GM12865 (cell line): ENCODE data around the gene MR1.

ENCODE experiments used
- DNase-seq: peaks from one replicate; pipeline ENCODE4 v3.0.0; 2010; ENCODE audit warnings: low read depth
- H3K4me3 ChIP-seq: 2 replicates; pipeline ENCODE4 v1.5.1; 2011; ENCODE audit warnings: mild to moderate bottlenecking, low read depth, low read length, control low read depth
- CTCF ChIP-seq: IDR thresholded peaks from 2 replicates; pipeline ENCODE4 v1.5.1; 2011; ENCODE audit warnings: low read length, control low read depth, low read depth, inconsistent platforms; ENCODE audit not compliant: insufficient read depth; ENCODE audit errors: missing control alignments

Gene MR1

GRCh38 chr1:181010789-181011188, 23.0 kb upstream of the MR1 start:
- no peak overlapping the region for H3K4me3 ChIP-seq
- no peak for DNase-seq
- TF ChIP-seq CTCF, result no peak

GRCh38 chr1:181011301-181012202, 22.2 kb upstream of the MR1 start:
- no peak overlapping the region for H3K4me3 ChIP-seq
- DNase-seq, result peak; percentile 32
- TF ChIP-seq CTCF, result no peak

DNA sequence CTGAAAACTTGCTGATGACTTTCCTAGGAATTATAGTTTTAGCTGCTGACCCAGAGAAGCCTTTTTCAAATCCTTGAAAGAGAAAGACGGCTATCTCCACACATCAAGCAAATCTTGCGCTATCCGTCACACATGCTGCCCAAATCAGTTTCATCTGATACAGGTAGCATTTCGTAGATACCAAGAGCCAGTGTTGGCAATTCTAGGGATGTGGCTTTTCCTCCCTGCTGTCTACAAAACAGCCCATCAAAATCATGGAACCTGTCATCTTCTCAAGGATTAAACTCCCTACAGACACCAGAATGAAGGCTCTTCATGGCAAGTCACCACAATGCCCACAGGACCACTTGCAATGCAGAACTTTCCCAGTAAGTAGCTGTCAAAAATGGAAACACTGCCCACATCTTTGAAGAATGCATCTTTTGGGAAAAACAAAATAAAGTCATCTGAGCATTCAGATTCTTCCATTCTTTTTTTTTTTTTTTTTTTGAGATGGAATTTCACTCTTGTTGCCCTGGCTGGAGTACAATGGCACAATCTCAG, 21.5 kb upstream of the MR1 start:
- no peak for DNase-seq
- H3K4me3 ChIP-seq, result no peak overlapping the region
- TF ChIP-seq CTCF, result no peak

- H3K4me3 ChIP-seq, result no peak overlapping the region
- no peak for DNase-seq
- TF ChIP-seq CTCF, result no peak
Measured at GRCh38 chr1:181013144-181013543, 20.6 kb upstream of the MR1 start.

GRCh38 chr1:181014477-181015250, 19.1 kb upstream of the MR1 start:
- TF ChIP-seq CTCF, result no peak
- DNase-seq, result peak; percentile 38
- H3K4me3 ChIP-seq, result no peak overlapping the region

- no peak for DNase-seq
- no peak for TF ChIP-seq CTCF
Measured at GRCh38 chr1:181015251-181015615, 18.6 kb upstream of the MR1 start.

More at GRCh38 chr1:181015251-181015615, 18.6 kb upstream of the MR1 start:
- no peak overlapping the region for H3K4me3 ChIP-seq
